Activated CD4-positive, alpha-beta T cell treated with anti-CD3 and anti-CD28 coated beads for 24 hours (primary cell): ENCODE data around the gene PCNP.
"Not testable (repeated sequence)": the region's sequence is repeated elsewhere in the genome, so short reads cannot be mapped to it uniquely, and the experiment has no call there.

Experiments used
- DNase-seq, 2 donors: peaks; one replicate each; pipeline ENCODE4 v3.0.0-alpha.2; 2020; ENCODE audit warnings: low read depth in 2 of 2

Gene PCNP

GRCh38 chr3:101633186-101633585 is 59.2 kb downstream of the PCNP start:
- DNase-seq = no peak

- DNase-seq = no peak
Observed at GRCh38 chr3:101634591-101635196, 60.7 kb downstream of the PCNP start.

- DNase-seq = no peak
Observed at GRCh38 chr3:101635345-101635744, 61.4 kb downstream of the PCNP start.

GRCh38 chr3:101635954-101636798 is 62.2 kb downstream of the PCNP start:
- DNase-seq = peak; percentile 41 to 57

- DNase-seq = no peak
Observed at GRCh38 chr3:101637451-101637850, 63.5 kb downstream of the PCNP start.

- DNase-seq = no peak
Observed at GRCh38 chr3:101638261-101638745, 64.3 kb downstream of the PCNP start.

- no peak for DNase-seq
Observed at GRCh38 chr3:101639280-101639963, 65.4 kb downstream of the PCNP start.

- DNase-seq = no peak
Observed at GRCh38 chr3:101640256-101640655, 66.3 kb downstream of the PCNP start.

GRCh38 chr3:101641397-101642115 is 67.6 kb downstream of the PCNP start:
- not testable (repeated sequence) for DNase-seq

GRCh38 chr3:101642441-101642840 is 68.5 kb downstream of the PCNP start:
- no peak for DNase-seq

- no peak for DNase-seq
Observed at GRCh38 chr3:101643009-101643844, 69.2 kb downstream of the PCNP start.
